Kidney (tissue), 14 donors: ENCODE measurements around the gene WDFY3. TPM values are rescaled to one million over a fixed set of nuclear protein-coding genes. Genes with fewer than 3 reads are reported as not detected.

ENCODE experiments used
- DNase-seq, 5 donors: peaks; one replicate each; pipeline ENCODE4 v3.0.0-alpha.2; 2013 to 2020
- FAIRE-seq: peaks from 2 replicates; lab custom pipeline; 2012; peaks lifted over from hg19 to GRCh38; lab: Jason Lieb, UNC
- H3K27ac ChIP-seq, 2 donors: one replicate each; pipeline ENCODE4 v1.7.0; 2013; ENCODE audit warnings: low read depth in 2 of 2, low read length in 2 of 2, inconsistent platforms in 1 of 2
- H3K27me3 ChIP-seq: one replicate; pipeline ENCODE4 v1.7.1; 2013; ENCODE audit warnings: low read length, inconsistent platforms; ENCODE audit not compliant: control insufficient read depth, insufficient read depth
- H3K36me3 ChIP-seq, 3 donors: one replicate each; pipeline versions ENCODE4 v1.7.0 to v1.7.1; 2013; ENCODE audit warnings: low read length in 3 of 3, control low read depth in 1 of 3, inconsistent platforms in 1 of 3; ENCODE audit not compliant: insufficient read depth in 3 of 3, control insufficient read depth in 2 of 3
- H3K4me1 ChIP-seq, 3 donors: one replicate each; pipeline versions ENCODE4 v1.7.0 to v1.7.1; 2013; ENCODE audit warnings: low read length in 3 of 3, inconsistent platforms in 1 of 3, low read depth in 1 of 3; ENCODE audit not compliant: control insufficient read depth in 2 of 3, insufficient read depth in 2 of 3
- H3K4me3 ChIP-seq, 3 donors: one replicate each; pipeline versions ENCODE4 v1.7.0 to v1.8.1; 2013; ENCODE audit warnings: low read length in 3 of 3, control low read depth in 1 of 3, inconsistent platforms in 1 of 3
- H3K9ac ChIP-seq, 3 donors: one replicate each; pipeline versions ENCODE4 v1.7.0 to v1.7.1; 2013; ENCODE audit warnings: low read length in 3 of 3, control low read depth in 1 of 3, inconsistent platforms in 1 of 3
- H3K9me3 ChIP-seq, 3 donors: one replicate each; pipeline versions ENCODE4 v1.7.0 to v1.7.1; 2013; ENCODE audit warnings: low read length in 3 of 3, control low read depth in 1 of 3, inconsistent platforms in 1 of 3; ENCODE audit not compliant: control insufficient read depth in 2 of 3, insufficient read depth in 1 of 3
- intact Hi-C: fragments of 100-400 bp; cut with DNase I; formaldehyde crosslinking; loops from one replicate; pipeline ENCODE4 v1.11.1; 2022
- polyA plus RNA-seq: library from polyadenylated mRNA; stranded (reverse); fragments of 350-450 nt; fragmentation: Illumina TruSeq; extraction: RNeasy Lipid Tissue Mini Kit (QIAGEN cat#74804); gene quantifications from one replicate; pipeline ENCODE4 v1.2.3, GENCODE V29; 2014; ENCODE audit warnings: low read depth, low replicate concordance; ENCODE audit not compliant: insufficient read depth
- total RNA-seq: library from RNA; stranded (reverse); fragmentation: NEBNext Ultra II Directional; extraction: Animal tissue kit (Norgen Biotek cat#: 25700); gene quantifications from one replicate; pipeline ENCODE4 v1.2.1, GENCODE V29; 2021
- TF ChIP-seq, protein P1 (sequence below): IDR thresholded peaks from 3 replicates; pipeline ENCODE4 v1.5.1; 2012; ENCODE audit warnings: mild to moderate bottlenecking, moderate library complexity, borderline replicate concordance; ENCODE audit not compliant: insufficient read depth; ENCODE audit errors: extremely low read depth
- donor health status: control.
- donor health status: control.
- donor health status: control.
- donor health status: control.
- donor health status: control.
- donor health status: DM: yes; HTN: yes; CAD: no.
- donor health status: Normal renal cell carcinoma (clear cell type).

WDFY3 gene
- total and polyA plus RNA-seq, 2 donors from 2014 or later = 9.4 to 151 TPM

DNA sequence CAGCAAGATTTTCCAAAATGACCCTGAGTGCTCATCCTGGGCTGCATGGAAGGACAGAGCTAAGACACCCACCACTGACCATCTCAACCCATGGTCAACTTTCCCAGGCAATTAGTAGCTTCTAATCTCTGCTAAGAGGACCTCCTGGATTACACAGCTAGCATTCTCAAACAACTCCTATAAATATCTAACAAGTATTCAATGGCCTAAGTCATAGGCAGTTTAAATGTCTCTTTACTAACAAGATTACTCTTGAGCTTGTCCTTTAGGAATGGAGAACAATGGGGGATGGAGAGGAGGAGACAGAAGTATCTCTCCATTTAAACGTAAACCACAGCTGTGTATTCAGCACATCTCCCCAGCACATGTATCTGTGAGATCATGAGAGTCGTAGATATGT lies 118.1 kb downstream of the WDFY3 start:
- intact Hi-C loops = no loop called here
- FAIRE-seq (no peak), DNase-seq (no peak)
- Histone ChIP-seq H3K36me3 (peaks cover 5 to 10% (median 8%) of the 10 kb centered on the region in 3 donors), H3K4me3 (no peak overlapping the region), H3K9ac (no peak overlapping the region), H3K27ac (no peak overlapping the region), H3K27me3 (no peaks in the 10 kb centered on the region), H3K9me3 (no peaks in the 10 kb centered on the region), H3K4me1 (peaks cover 0 to 3% (median 0%) of the 10 kb centered on the region in 3 donors)
- TF ChIP-seq, protein P1, sequence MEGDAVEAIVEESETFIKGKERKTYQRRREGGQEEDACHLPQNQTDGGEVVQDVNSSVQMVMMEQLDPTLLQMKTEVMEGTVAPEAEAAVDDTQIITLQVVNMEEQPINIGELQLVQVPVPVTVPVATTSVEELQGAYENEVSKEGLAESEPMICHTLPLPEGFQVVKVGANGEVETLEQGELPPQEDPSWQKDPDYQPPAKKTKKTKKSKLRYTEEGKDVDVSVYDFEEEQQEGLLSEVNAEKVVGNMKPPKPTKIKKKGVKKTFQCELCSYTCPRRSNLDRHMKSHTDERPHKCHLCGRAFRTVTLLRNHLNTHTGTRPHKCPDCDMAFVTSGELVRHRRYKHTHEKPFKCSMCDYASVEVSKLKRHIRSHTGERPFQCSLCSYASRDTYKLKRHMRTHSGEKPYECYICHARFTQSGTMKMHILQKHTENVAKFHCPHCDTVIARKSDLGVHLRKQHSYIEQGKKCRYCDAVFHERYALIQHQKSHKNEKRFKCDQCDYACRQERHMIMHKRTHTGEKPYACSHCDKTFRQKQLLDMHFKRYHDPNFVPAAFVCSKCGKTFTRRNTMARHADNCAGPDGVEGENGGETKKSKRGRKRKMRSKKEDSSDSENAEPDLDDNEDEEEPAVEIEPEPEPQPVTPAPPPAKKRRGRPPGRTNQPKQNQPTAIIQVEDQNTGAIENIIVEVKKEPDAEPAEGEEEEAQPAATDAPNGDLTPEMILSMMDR = no peak

DNA sequence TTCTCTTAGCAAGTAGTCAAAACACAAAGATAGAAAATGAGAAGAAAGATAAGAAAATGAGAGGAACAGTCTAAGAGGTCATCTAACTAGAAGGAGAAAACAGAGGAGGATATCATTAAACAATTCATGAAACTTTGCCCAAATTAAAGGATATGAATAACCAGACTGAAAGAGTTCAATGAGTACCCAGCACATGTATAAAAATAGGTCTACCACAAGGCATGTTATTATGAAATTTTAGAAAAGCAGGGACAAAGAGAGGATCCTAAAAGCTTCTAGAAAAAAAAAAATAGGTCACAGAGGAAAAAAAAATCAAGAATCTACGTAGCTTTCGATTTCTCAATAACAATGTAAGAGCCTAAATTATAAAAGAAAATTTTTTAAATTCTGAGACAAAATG lies 118.5 kb downstream of the WDFY3 start:
- H3K27me3 ChIP-seq = no peaks in the 10 kb centered on the region
- H3K9me3 ChIP-seq = no peaks in the 10 kb centered on the region
- H3K4me1 ChIP-seq = peaks cover 0 to 3% (median 0%) of the 10 kb centered on the region in 3 donors
- H3K9ac ChIP-seq = no peak overlapping the region
- no peak overlapping the region for H3K27ac ChIP-seq
- TF ChIP-seq, protein P1 = no peak
- H3K4me3 ChIP-seq = no peak overlapping the region
- peaks cover 5 to 10% (median 8%) of the 10 kb centered on the region in 3 donors for H3K36me3 ChIP-seq
- intact Hi-C loops = no loop called here
- DNase-seq (no peak), FAIRE-seq (no peak)

DNA sequence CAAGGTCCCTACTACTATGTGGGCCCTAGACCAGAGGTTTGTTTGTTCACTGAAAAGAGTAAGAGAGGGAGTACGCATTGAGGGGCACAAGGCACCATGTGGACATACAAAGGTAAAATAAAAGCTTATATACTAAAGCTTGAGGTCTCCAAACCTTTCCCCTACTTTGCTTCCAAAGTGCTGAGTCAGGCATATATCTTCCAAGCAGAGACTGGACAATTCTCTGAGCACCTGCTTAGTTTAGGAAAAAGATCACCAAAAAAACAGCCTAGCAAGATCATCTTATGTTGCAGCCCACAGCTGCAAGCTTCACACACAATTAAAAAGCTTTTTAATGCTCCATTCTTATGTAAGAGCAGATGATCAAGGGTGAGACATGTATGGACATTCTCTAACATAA lies 119.5 kb downstream of the WDFY3 start:
- DNase-seq = no peak
- Histone ChIP-seq H3K27me3 (no peaks in the 10 kb centered on the region), H3K9me3 (no peaks in the 10 kb centered on the region), H3K4me3 (no peak overlapping the region), H3K4me1 (peaks cover 0 to 1% (median 0%) of the 10 kb centered on the region in 3 donors), H3K9ac (no peak overlapping the region), H3K36me3 (peaks cover 5 to 10% (median 8%) of the 10 kb centered on the region in 3 donors), H3K27ac (no peak overlapping the region)
- no peak for FAIRE-seq
- intact Hi-C loops = no loop called here
- TF ChIP-seq, protein P1 = no peak

DNA sequence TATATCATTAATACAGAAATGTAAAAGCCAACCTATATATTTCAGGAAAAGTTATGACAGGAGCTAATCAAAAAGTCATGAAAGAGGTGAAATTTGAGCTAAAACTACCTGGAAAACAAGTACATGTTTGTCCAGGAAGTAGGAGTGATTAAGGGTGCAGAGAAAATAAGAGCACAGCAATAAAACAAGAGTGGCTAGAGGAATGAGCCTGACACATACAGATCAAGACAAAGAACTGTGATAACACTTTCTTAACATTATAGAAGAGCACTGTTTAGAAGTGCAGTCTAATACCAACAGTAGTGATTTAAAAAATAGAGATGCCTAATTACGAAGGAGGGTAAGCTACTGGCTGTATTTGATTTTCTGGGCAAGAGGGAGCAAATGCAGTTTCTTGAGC lies 125.1 kb downstream of the WDFY3 start:
- intact Hi-C loops = no loop called here

More for the DNA sequence above, 125.1 kb downstream of the WDFY3 start:
- Histone ChIP-seq H3K9me3 (no peaks in the 10 kb centered on the region), H3K4me3 (no peak overlapping the region), H3K4me1 (no peaks in the 10 kb centered on the region), H3K9ac (no peak overlapping the region), H3K36me3 (peaks cover 0 to 4% (median 2%) of the 10 kb centered on the region in 3 donors), H3K27ac (no peak overlapping the region), H3K27me3 (no peaks in the 10 kb centered on the region)
- TF ChIP-seq, protein P1 = no peak
- FAIRE-seq = no peak
- no peak for DNase-seq
